H9 (cell line): ENCODE results near the gene TRAPPC2L. TPM values are rescaled to one million over a fixed set of nuclear protein-coding genes. Genes with fewer than 3 reads are reported as not detected.

Source experiments
- DNase-seq: peaks from one replicate; pipeline ENCODE4 v3.0.0-alpha.2; 2017
- H2AFZ ChIP-seq: one replicate; pipeline ENCODE4 v1.6.1; 2013; ENCODE audit warnings: mild to moderate bottlenecking, low read length, control low read depth, moderate library complexity
- H2AK5ac ChIP-seq: 2 replicates; pipeline ENCODE4 v1.6.1; 2013; ENCODE audit warnings: low read length, control low read depth, mixed read lengths; ENCODE audit not compliant: insufficient read length
- H2BK120ac ChIP-seq: one replicate; pipeline ENCODE4 v1.6.1; 2013; ENCODE audit warnings: low read depth, mild to moderate bottlenecking, low read length, control low read depth, inconsistent platforms; ENCODE audit not compliant: poor library complexity, severe bottlenecking
- H2BK12ac ChIP-seq: 2 replicates; pipeline ENCODE4 v1.6.1; 2013; ENCODE audit warnings: low read length, control low read depth, mixed read lengths, low read depth; ENCODE audit not compliant: insufficient read length
- H2BK15ac ChIP-seq: 2 replicates; pipeline ENCODE4 v1.6.1; 2013; ENCODE audit warnings: low read depth, low read length, control low read depth
- H2BK20ac ChIP-seq: one replicate; pipeline ENCODE4 v1.6.1; 2013; ENCODE audit warnings: low read depth, mild to moderate bottlenecking, low read length, control low read depth, inconsistent platforms; ENCODE audit not compliant: poor library complexity, severe bottlenecking
- H2BK5ac ChIP-seq: 2 replicates; pipeline ENCODE4 v1.6.1; 2013; ENCODE audit warnings: low read length, control low read depth, mixed read lengths; ENCODE audit not compliant: insufficient read length
- H3K14ac ChIP-seq: 2 replicates; pipeline ENCODE4 v1.6.1; 2013; ENCODE audit warnings: low read length, control low read depth; ENCODE audit not compliant: insufficient read depth
- H3K18ac ChIP-seq: 2 replicates; pipeline ENCODE4 v1.6.1; 2013; ENCODE audit warnings: low read depth, mild to moderate bottlenecking, mixed read lengths, low read length, control low read depth; ENCODE audit not compliant: insufficient read length
- H3K23ac ChIP-seq: 2 replicates; pipeline ENCODE4 v1.6.1; 2013; ENCODE audit warnings: low read length, control low read depth, mixed read lengths, low read depth; ENCODE audit not compliant: insufficient read length
- H3K23me2 ChIP-seq: 2 replicates; pipeline ENCODE4 v1.6.1; 2013; ENCODE audit warnings: low read depth, mild to moderate bottlenecking, mixed read lengths, low read length, control low read depth; ENCODE audit not compliant: insufficient read length, poor library complexity, severe bottlenecking
- H3K27ac ChIP-seq: 2 replicates; pipeline ENCODE4 v1.5.1; 2013; ENCODE audit warnings: low read length, control low read depth, mixed read lengths, low read depth; ENCODE audit not compliant: insufficient read length
- H3K27me3 ChIP-seq: 2 replicates; pipeline ENCODE4 v1.6.1; 2013; ENCODE audit warnings: low read length, control low read depth, inconsistent platforms; ENCODE audit not compliant: insufficient read depth
- H3K4ac ChIP-seq: 2 replicates; pipeline ENCODE4 v1.6.1; 2013; ENCODE audit warnings: low read depth, mild to moderate bottlenecking, control low read depth, inconsistent platforms, low read length, moderate library complexity
- H3K4me1 ChIP-seq: 2 replicates; pipeline ENCODE4 v1.6.1; 2013; ENCODE audit warnings: low read length, control low read depth, inconsistent platforms; ENCODE audit not compliant: insufficient read depth
- H3K4me2 ChIP-seq: 2 replicates; pipeline ENCODE4 v1.6.1; 2013; ENCODE audit warnings: low read length, control low read depth, mixed read lengths; ENCODE audit not compliant: insufficient read length, insufficient read depth
- H3K56ac ChIP-seq: 2 replicates; pipeline ENCODE4 v1.6.1; 2013; ENCODE audit warnings: low read depth, mild to moderate bottlenecking, mixed read lengths, low read length, control low read depth; ENCODE audit not compliant: insufficient read length
- H3K79me1 ChIP-seq: 2 replicates; pipeline ENCODE4 v1.6.1; 2013; ENCODE audit warnings: low read depth, mild to moderate bottlenecking, moderate library complexity, low read length, control low read depth, inconsistent platforms; ENCODE audit not compliant: insufficient read depth, poor library complexity, severe bottlenecking
- H3K79me2 ChIP-seq: 2 replicates; pipeline ENCODE4 v1.6.1; 2013; ENCODE audit warnings: low read length, control low read depth, inconsistent platforms; ENCODE audit not compliant: insufficient read depth
- H3K9ac ChIP-seq: 2 replicates; pipeline ENCODE4 v1.6.1; 2013; ENCODE audit warnings: low read length, control low read depth, mixed read lengths; ENCODE audit not compliant: insufficient read length; ENCODE audit errors: extremely low read depth
- H3K9me3 ChIP-seq: one replicate; pipeline ENCODE4 v1.6.1; 2013; ENCODE audit warnings: low read depth, low read length, inconsistent platforms; ENCODE audit not compliant: control insufficient read depth
- H3T11ph ChIP-seq: one replicate; pipeline ENCODE4 v1.6.1; 2013; ENCODE audit warnings: mild to moderate bottlenecking, low read length, control low read depth, inconsistent platforms
- H4K20me1 ChIP-seq: one replicate; pipeline ENCODE4 v1.6.1; 2013; ENCODE audit not compliant: control insufficient read depth, insufficient read length, insufficient read depth
- H4K5ac ChIP-seq: 2 replicates; pipeline ENCODE4 v1.6.1; 2013; ENCODE audit warnings: low read depth, mild to moderate bottlenecking, mixed read lengths, low read length, control low read depth; ENCODE audit not compliant: insufficient read length
- H4K8ac ChIP-seq: replicated peaks from 2 replicates; pipeline ENCODE4 v1.6.1; 2013; ENCODE audit warnings: low read length, control low read depth, mixed read lengths, low read depth; ENCODE audit not compliant: insufficient read length
- H4K91ac ChIP-seq: 2 replicates; pipeline ENCODE4 v1.6.1; 2013; ENCODE audit warnings: low read depth, mild to moderate bottlenecking, moderate library complexity, mixed read lengths, low read length, control low read depth; ENCODE audit not compliant: insufficient read length
- H3K27ac Mint-ChIP-seq, 3 experiments: 2 replicates in 2 of 3; 3 replicates in 1 of 3; pipeline ENCODE4 v1.8.0; 2020 to 2021; ENCODE audit warnings: mixed read lengths in 3 of 3, mild to moderate bottlenecking in 1 of 3, moderate library complexity in 1 of 3
- H3K27me3 Mint-ChIP-seq: 2 replicates; pipeline ENCODE4 v1.8.0; 2021; ENCODE audit warnings: low read depth, mild to moderate bottlenecking, moderate library complexity, mixed read lengths
- H3K36me3 Mint-ChIP-seq, 3 experiments: 2 replicates in 2 of 3; 3 replicates in 1 of 3; pipeline ENCODE4 v1.8.0; 2020 to 2021; ENCODE audit warnings: low read depth in 3 of 3, mixed read lengths in 3 of 3; ENCODE audit not compliant: insufficient read depth in 1 of 3
- H3K4me1 Mint-ChIP-seq, 2 experiments: 2 replicates each; pipeline ENCODE4 v1.8.0; 2020; ENCODE audit warnings: mixed read lengths in 2 of 2
- H3K4me3 Mint-ChIP-seq, 2 experiments: 2 replicates in 1 of 2; 3 replicates in 1 of 2; pipeline ENCODE4 v1.8.0; 2020 to 2021; ENCODE audit warnings: mild to moderate bottlenecking in 2 of 2, mixed read lengths in 2 of 2, moderate library complexity in 1 of 2
- H3K9me3 Mint-ChIP-seq, 2 experiments: 2 replicates in 1 of 2; 3 replicates in 1 of 2; pipeline ENCODE4 v1.8.0; 2020; ENCODE audit warnings: mild to moderate bottlenecking in 2 of 2, mixed read lengths in 2 of 2, moderate library complexity in 1 of 2
- WGBS: extraction: QIAGEN DNeasy Blood & Tissue Kit; methylation state at CpG from one replicate; pipeline ENCODE4 v1.1.7; 2013; ENCODE audit warnings: missing lambda C conversion rate, low lambda C conversion rate, mixed read lengths; ENCODE audit not compliant: insufficient read length; ENCODE audit errors: extremely low coverage; 5-methylcytosine and 5-hydroxymethylcytosine counted together
- total RNA-seq: library from RNA; stranded (reverse); gene quantifications from 2 replicates; pipeline ENCODE4 v1.2.1, GENCODE V29; 2021
- TF ChIP-seq, protein P1 (sequence below): fragments of 200-600 bp; sonication (generic); conservative IDR thresholded peaks from 3 replicates; pipeline ENCODE4 v1.8.0; 2021; ENCODE audit warnings: antibody characterized with exemption, mild to moderate bottlenecking

Gene TRAPPC2L
- total RNA-seq, 1 experiment from 2014 or later, result 90.3 TPM

DNA sequence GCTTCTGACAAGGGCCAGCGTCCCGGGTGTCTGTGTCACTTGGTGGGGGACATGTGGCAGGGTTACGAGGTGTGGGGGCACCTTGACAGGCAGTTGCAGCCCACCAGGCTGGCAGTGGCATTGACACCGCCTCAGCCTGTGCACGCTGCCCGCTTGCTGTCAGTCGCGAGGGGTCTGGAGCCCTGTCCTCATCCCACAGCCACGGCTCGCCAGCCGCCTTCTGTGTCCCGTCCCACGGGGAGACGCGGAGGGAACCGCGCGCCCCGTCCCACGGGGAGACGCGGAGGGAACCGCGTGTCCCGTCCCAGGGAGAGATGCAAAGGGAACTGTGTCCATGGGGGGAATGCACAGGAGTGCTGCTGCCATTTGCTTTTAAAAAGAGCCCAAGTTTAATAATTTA lies 6.0 kb downstream of the TRAPPC2L start:
- no peak overlapping the region for H2BK5ac ChIP-seq
- H2AK5ac ChIP-seq, result no peak overlapping the region
- H2AFZ ChIP-seq, result no peak overlapping the region
- no peak overlapping the region for H2BK20ac ChIP-seq
- H3K23me2 ChIP-seq, result no peaks in the 10 kb centered on the region
- H3K14ac ChIP-seq, result no peak overlapping the region
- H3K9ac ChIP-seq, result no peak overlapping the region
- Mint-ChIP-seq H3K9me3 (no peaks in the 10 kb centered on the region; a peak in 1 of 5 replicates), H3K27me3 (peaks cover 1% of the 10 kb centered on the region; the same call in 1 of the 2 replicates), H3K4me1 (peaks cover 2% of the 10 kb centered on the region in 2 experiments), H3K36me3 (peaks cover 16 to 29% (median 19%) of the 10 kb centered on the region in 3 experiments; a peak in 6 of 7 replicates), H3K4me3 (no peak overlapping the region), H3K27ac (no peak overlapping the region)
- no peak overlapping the region for H3K4me2 ChIP-seq
- H3K79me2 ChIP-seq, result no peaks in the 10 kb centered on the region
- no peaks in the 10 kb centered on the region for H3K4me1 ChIP-seq
- no peaks in the 10 kb centered on the region for H3K79me1 ChIP-seq
- no peak overlapping the region for H4K91ac ChIP-seq
- no peak overlapping the region for H3K27ac ChIP-seq
- no peak overlapping the region for H4K5ac ChIP-seq
- no peak overlapping the region for H2BK15ac ChIP-seq
- TF ChIP-seq, protein P1, sequence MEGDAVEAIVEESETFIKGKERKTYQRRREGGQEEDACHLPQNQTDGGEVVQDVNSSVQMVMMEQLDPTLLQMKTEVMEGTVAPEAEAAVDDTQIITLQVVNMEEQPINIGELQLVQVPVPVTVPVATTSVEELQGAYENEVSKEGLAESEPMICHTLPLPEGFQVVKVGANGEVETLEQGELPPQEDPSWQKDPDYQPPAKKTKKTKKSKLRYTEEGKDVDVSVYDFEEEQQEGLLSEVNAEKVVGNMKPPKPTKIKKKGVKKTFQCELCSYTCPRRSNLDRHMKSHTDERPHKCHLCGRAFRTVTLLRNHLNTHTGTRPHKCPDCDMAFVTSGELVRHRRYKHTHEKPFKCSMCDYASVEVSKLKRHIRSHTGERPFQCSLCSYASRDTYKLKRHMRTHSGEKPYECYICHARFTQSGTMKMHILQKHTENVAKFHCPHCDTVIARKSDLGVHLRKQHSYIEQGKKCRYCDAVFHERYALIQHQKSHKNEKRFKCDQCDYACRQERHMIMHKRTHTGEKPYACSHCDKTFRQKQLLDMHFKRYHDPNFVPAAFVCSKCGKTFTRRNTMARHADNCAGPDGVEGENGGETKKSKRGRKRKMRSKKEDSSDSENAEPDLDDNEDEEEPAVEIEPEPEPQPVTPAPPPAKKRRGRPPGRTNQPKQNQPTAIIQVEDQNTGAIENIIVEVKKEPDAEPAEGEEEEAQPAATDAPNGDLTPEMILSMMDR, result no peak
- no peak overlapping the region for H3K4ac ChIP-seq
- H4K20me1 ChIP-seq, result no peaks in the 10 kb centered on the region
- H3K27me3 ChIP-seq, result no peaks in the 10 kb centered on the region
- no peak overlapping the region for H4K8ac ChIP-seq
- H2BK12ac ChIP-seq, result no peak overlapping the region
- H3T11ph ChIP-seq, result no peak overlapping the region
- no CpG with 5 or more reads among the region's 25 CpGs for whole genome bisulfite sequencing
- no peaks in the 10 kb centered on the region for H3K9me3 ChIP-seq
- no peak for DNase-seq
- no peak overlapping the region for H2BK120ac ChIP-seq
- no peak overlapping the region for H3K18ac ChIP-seq
- no peak overlapping the region for H3K56ac ChIP-seq
- H3K23ac ChIP-seq, result no peak overlapping the region
